Gastroesophageal sphincter (tissue), 4 donors: ENCODE results near the gene MTMR2. TPM values are rescaled to one million over a fixed set of nuclear protein-coding genes. Genes with fewer than 3 reads are reported as not detected.

ENCODE experiments used
- ATAC-seq: fragments of 150-250 bp; one replicate; pipeline ENCODE4 v1.9.1; 2016; ENCODE audit warnings: mild to moderate bottlenecking, moderate library complexity
- H3K27ac ChIP-seq, 4 donors: fragments of 200-600 bp; sonication (generic) in 3 of 4; 1 replicate in 3 of 4; 2 replicates in 1 of 4; pipeline ENCODE4 v1.5.1; 2016 to 2019
- H3K27me3 ChIP-seq: fragments of 200-600 bp; sonication (generic); one replicate; pipeline ENCODE4 v1.5.1; 2019
- H3K36me3 ChIP-seq, 2 donors: fragments of 200-600 bp; sonication (generic); one replicate each; pipeline ENCODE4 v1.5.1; 2019; ENCODE audit warnings: control low read depth in 1 of 2
- H3K4me1 ChIP-seq, 3 donors: fragments of 200-600 bp; sonication (generic); 1 replicate in 2 of 3; 2 replicates in 1 of 3; pipeline ENCODE4 v1.5.1; 2016 to 2019; ENCODE audit warnings: control low read depth in 2 of 3
- H3K4me3 ChIP-seq, 2 donors: fragments of 200-600 bp; sonication (generic); one replicate each; pipeline ENCODE4 v1.5.1; 2019; ENCODE audit warnings: mild to moderate bottlenecking in 1 of 2, moderate library complexity in 1 of 2
- H3K9me3 ChIP-seq, 3 donors: fragments of 200-600 bp; sonication (generic); one replicate each; pipeline ENCODE4 v1.5.1; 2017 to 2019; ENCODE audit warnings: control low read depth in 2 of 3
- CTCF ChIP-seq, 4 experiments: fragments of 200-600 bp in 2 of 4; fragments of 450-650 bp in 2 of 4; sonication (generic) in 1 of 4; IDR thresholded peaks; one replicate each; pipeline ENCODE4 v1.5.1; 2017 to 2019; ENCODE audit warnings: antibody characterized with exemption in 4 of 4, mild to moderate bottlenecking in 2 of 4, moderate library complexity in 2 of 4
- EP300 ChIP-seq: sonication (generic); formaldehyde crosslinking; IDR thresholded peaks from one replicate; pipeline ENCODE4 v1.6.1; 2017; ENCODE audit warnings: antibody characterized with exemption, mild to moderate bottlenecking
- POLR2A ChIP-seq, 2 donors: fragments of 450-650 bp; IDR thresholded peaks; one replicate each; pipeline ENCODE4 v1.6.1; 2017; ENCODE audit warnings: antibody characterized with exemption in 2 of 2, mild to moderate bottlenecking in 2 of 2, moderate library complexity in 1 of 2
- POLR2AphosphoS5 ChIP-seq: sonication (generic); formaldehyde crosslinking; IDR thresholded peaks from one replicate; pipeline ENCODE4 v1.6.1; 2017; ENCODE audit warnings: antibody characterized with exemption
- WGBS, 2 donors: methylation state at CpG; one replicate each; pipeline ENCODE4 v1.1.5; 2018; ENCODE audit warnings: low coverage in 1 of 2; 5-methylcytosine and 5-hydroxymethylcytosine counted together
- total RNA-seq, 4 donors: library from RNA; depleted of rRNA; stranded (reverse); fragments of >200 nt; gene quantifications; one replicate each; pipeline ENCODE4 v1.1.0, GENCODE V29; 2016

Gene MTMR2
- total RNA-seq, 4 donors from 2014 or later = 26.0 to 36.4 (median 34.7) TPM

- Histone ChIP-seq H3K27ac (peak overlapping the region in 1 of 4 donors; percentile 57), H3K36me3 (peaks cover 0 to 56% of the 10 kb centered on the region in 2 donors), H3K9me3 (no peaks in the 10 kb centered on the region), H3K4me3 (no peak overlapping the region), H3K4me1 (peaks cover 0 to 17% (median 2%) of the 10 kb centered on the region in 3 donors), H3K27me3 (no peaks in the 10 kb centered on the region)
- TF ChIP-seq CTCF (IDR thresholded peaks at IDR 0.05) (no peak), EP300 (no peak), POLR2A (IDR thresholded peaks at IDR 0.05) (no peak), POLR2AphosphoS5 (no peak)
- ATAC-seq = no peak
These were observed 73.8 kb downstream of the MTMR2 start for GRCh38 chr11:95850137-95850536.

- Histone ChIP-seq H3K4me1 (peaks cover 0 to 17% (median 2%) of the 10 kb centered on the region in 3 donors), H3K27me3 (no peaks in the 10 kb centered on the region), H3K27ac (peak overlapping the region in 3 of 4 donors; percentile 2 to 57 (median 13)), H3K9me3 (no peaks in the 10 kb centered on the region), H3K36me3 (peaks cover 0 to 56% of the 10 kb centered on the region in 2 donors), H3K4me3 (no peak overlapping the region)
- 51% methylated on average over 6 of the region's 6 CpGs for WGBS, 2 donors
- peak; percentile 84 for ATAC-seq
- peak in 3 of 4 experiments; percentile 38 to 53 (median 52) for TF ChIP-seq CTCF (IDR thresholded peaks at IDR 0.05)
- TF ChIP-seq POLR2AphosphoS5 = no peak
These were observed 74.7 kb downstream of the MTMR2 start for GRCh38 chr11:95849087-95849825.

- no peak overlapping the region for H3K27ac ChIP-seq
- no peak for ATAC-seq
- peaks cover 0 to 59% of the 10 kb centered on the region in 2 donors for H3K36me3 ChIP-seq
- 75 to 97% methylated on average over 1 of the region's 1 CpG for WGBS, 2 donors
- H3K9me3 ChIP-seq = no peaks in the 10 kb centered on the region
- H3K4me3 ChIP-seq = no peak overlapping the region
- H3K27me3 ChIP-seq = no peaks in the 10 kb centered on the region
- peaks cover 0 to 15% (median 2%) of the 10 kb centered on the region in 3 donors for H3K4me1 ChIP-seq
- no peak for TF ChIP-seq POLR2AphosphoS5
- no peak for TF ChIP-seq CTCF (IDR thresholded peaks at IDR 0.05)
- TF ChIP-seq EP300 = no peak
- no peak for TF ChIP-seq POLR2A (IDR thresholded peaks at IDR 0.05)
These were observed 78.7 kb downstream of the MTMR2 start for GRCh38 chr11:95845167-95845566.

- Histone ChIP-seq H3K4me3 (no peak overlapping the region), H3K36me3 (peaks cover 0 to 90% of the 10 kb centered on the region in 2 donors), H3K9me3 (no peaks in the 10 kb centered on the region), H3K27ac (peak overlapping the region in 3 of 4 donors; percentile 16 to 39 (median 21)), H3K4me1 (peaks cover 0 to 10% (median 0%) of the 10 kb centered on the region in 3 donors), H3K27me3 (no peaks in the 10 kb centered on the region)
- TF ChIP-seq EP300 (no peak), CTCF (IDR thresholded peaks at IDR 0.05) (peak; percentile 77 to 88 (median 85)), POLR2A (IDR thresholded peaks at IDR 0.05) (no peak), POLR2AphosphoS5 (peak; percentile 69)
- peak; percentile 95 for ATAC-seq
- WGBS, 2 donors = 5 to 10% methylated on average over 3 of the region's 3 CpGs
These were observed 88.0 kb downstream of the MTMR2 start for GRCh38 chr11:95835768-95836488.
